A549 treated with dexamethasone at 1 μM for 4 hours (cell line): Measurements from ENCODE around the gene SNX22. TPM values are rescaled to one million over a fixed set of nuclear protein-coding genes. Genes with fewer than 3 reads are reported as not detected.

Experiments used
- total RNA-seq: library from RNA; stranded (reverse); fragments of 200-300 nt; extraction: Qiagen RNA extraction; gene quantifications from 5 replicates; pipeline ENCODE4 v1.2.3, GENCODE V29; 2022

The SNX22 gene
- total RNA-seq = 0.50 to 1.3 TPM (median 0.74 TPM) in 5 replicates

DNA sequence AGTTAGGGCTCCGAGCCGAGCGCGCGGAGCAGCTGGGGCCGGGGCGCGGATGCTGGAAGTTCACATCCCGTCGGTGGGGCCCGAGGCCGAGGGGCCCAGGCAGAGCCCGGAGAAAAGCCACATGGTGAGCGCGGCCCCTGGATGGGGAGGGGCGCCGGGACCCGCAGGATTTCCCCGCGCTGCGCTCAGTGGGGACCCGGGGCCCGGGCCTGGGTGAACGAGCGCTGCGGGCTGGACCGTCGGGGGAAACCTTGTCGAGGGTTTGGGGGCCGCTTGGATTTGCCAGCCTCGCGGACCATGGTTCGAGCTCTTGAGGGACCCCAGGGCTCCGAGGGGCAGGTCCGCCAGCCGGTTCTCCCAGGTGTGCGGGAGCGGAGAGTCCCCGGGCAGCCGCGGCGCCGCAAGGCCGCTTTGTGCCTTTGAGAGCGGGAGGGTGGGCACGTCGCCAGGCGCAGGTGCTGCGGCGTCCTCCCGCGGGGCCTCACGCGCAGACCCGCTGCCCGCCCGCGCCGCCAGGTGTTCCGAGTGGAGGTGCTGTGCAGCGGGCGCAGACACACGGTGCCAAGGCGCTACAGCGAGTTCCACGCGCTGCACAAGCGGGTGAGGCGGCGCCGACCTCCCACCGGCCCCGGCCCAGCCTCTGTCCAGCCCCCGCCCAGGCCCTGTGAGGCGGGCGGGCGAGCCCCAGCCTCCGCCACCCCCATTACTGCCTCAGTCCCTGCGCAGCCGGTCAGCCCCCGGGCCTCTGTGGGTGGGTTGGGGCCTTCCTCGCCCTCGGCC is at the start of gene SNX22:
Gene SNX22 (plus strand): TSS at position 5 of the 780 bp plus-strand sequence. CDS start 45 bp downstream, at position 50.

DNA sequence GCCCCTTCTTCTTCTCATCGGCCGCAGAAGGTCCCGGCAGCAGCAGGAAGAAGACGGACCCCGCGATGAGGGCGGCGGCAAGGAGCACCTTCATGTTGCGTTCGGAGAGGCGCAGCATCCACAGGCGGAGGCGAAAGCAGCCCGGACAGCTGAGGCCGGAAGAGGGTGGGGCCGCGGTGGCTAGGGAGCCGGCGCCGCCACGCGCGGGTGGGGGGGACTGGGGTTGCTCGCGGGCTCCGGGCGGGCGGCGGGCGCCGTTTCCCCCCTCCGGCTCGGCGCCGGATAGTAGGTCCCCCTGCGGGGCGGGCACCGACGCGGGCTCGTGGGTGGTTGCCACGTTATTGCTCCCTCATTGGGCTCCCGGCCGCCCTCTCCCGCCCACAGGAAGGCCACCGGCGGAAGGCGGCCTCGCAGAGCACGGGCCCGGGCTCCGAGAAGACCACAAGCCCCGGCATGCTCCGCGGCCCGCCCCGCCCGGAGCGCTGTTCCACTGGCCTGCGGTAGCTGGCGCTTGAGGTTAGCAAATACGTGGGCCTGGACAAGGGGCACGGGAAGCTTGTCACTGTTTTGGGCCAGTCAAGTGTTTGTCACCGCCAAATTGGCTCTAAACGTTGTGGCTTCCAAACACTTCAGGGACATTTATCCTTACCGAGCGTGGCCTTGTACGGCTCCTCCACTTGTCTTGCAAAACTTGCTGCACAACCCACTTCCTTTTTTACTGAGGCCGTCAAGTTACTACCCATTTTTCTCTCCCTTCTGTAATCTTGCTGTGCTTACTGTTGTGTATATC is 11.5 kb downstream of the SNX22 start, which contains the start of gene PPIB:
Gene PPIB (minus strand): TSS at position 154 of the 790 bp plus-strand sequence. CDS start 36 bp downstream, at position 118.

Other genes starting within 250 kb of the SNX22 start
- gene DAPK2, start 105.2 kb upstream of the SNX22 start, total RNA-seq = 2.2 to 4.7 TPM (median 3.9 TPM) in 5 replicates
- gene CIAO2A, start 57.9 kb upstream of the SNX22 start, total RNA-seq = 106 to 179 TPM (median 114 TPM) in 5 replicates
- 69.9 to 77.4 TPM (median 74.3 TPM) in 5 replicates for gene SNX1, start 55.7 kb upstream of the SNX22 start, total RNA-seq
- gene PPIB, start 11.3 kb downstream of the SNX22 start, total RNA-seq = 762 to 818 TPM (median 790 TPM) in 5 replicates
- 15.1 to 22.4 TPM (median 19.8 TPM) in 5 replicates for gene CSNK1G1, start 204.4 kb downstream of the SNX22 start, total RNA-seq
- gene PCLAF, start 229.7 kb downstream of the SNX22 start, total RNA-seq = 106 to 264 TPM (median 118 TPM) in 5 replicates
- 24.5 to 35.4 TPM (median 26.1 TPM) in 5 replicates for gene TRIP4, start 236.1 kb downstream of the SNX22 start, total RNA-seq